ENCODE measurements around the gene EMC1.
"Not testable (repeated sequence)": the region's sequence is repeated elsewhere in the genome, so short reads cannot be mapped to it uniquely, and the experiment has no call there.

EMC1 gene

GRCh38 chr1:19251305-19252196 is at the start of gene EMC1, which contains the start of gene MRTO4:
TSS of gene EMC1 (minus strand) at chr1:19251524. CDS start at chr1:19251509, 15 bp downstream.
TSS of gene MRTO4 (plus strand) at chr1:19251805. CDS start at chr1:19251836, 31 bp downstream.
- peak; percentile 65 for DNase-seq (ENCODE audit: low spot score)

- DNase-seq (ENCODE audit: low spot score) = no peak
Observed at GRCh38 chr1:19300211-19300610, 48.9 kb upstream of the EMC1 start.

GRCh38 chr1:19294638-19295037 is 43.3 kb upstream of the EMC1 start:
- DNase-seq (ENCODE audit: low spot score) = no peak

GRCh38 chr1:19289244-19289643 is 37.9 kb upstream of the EMC1 start:
- no peak for DNase-seq (ENCODE audit: low spot score)

GRCh38 chr1:19288324-19289241 is 37.3 kb upstream of the EMC1 start, which contains the start of gene AKR7A3:
TSS of gene AKR7A3 (minus strand) at chr1:19288770. CDS start at chr1:19288709, 61 bp downstream.
- peak; percentile 19 for DNase-seq (ENCODE audit: low spot score)

DNA sequence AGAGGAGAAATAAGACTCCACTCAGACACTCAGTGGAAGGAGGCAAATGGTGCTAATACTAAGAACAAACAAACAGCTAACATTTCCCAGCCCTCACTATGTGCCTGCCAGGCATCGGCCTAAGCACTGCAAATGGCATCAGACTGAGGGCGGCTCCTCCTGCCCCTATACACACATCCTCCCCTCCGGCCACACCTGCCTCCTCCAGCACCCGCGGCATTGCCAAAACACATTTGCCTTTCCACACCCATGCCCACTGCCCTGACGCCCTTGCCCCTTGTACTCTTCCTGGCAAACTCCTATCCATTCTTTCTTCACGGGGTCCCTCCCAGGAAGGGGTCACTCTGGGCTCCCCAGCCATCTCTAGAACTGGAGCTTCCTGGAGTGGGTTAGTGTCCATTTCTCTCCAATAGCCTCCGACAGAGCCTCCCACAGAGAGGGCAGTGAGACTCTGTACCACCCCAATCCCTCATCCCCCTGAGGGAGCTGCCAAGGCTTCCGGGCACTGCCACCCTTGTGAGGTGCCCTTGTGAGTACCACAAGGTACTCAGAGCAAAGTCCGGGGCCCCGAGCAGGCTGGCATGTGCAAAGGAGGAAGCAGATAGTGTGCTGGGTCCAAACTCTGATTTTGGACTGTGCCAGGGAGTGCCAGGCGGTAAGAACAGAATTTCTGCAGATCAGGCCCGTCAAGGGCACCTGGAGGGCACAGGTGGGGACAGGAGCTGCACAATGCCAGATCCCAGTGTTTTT is 36.3 kb upstream of the EMC1 start:
- DNase-seq (ENCODE audit: low spot score) = no peak

DNA sequence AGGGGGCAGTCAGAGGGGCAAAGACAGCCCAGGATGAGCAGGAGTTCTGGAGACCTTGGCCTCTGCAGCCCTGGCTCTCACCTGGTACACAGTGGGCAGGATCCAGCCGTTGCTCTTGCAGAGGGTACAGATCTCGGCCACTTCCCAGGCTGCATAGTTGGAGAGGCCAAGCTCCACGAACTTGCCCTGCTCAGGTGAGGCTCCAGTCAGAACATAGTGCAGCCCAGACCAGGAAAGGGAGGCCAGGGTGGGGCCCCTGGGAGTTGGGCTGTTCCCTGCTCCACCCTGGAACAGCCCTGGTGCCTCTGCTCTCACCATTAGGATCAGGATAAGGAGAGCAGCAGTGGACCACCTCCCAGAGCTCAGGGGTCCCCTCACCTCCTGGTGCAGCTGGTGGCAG is 34.5 kb upstream of the EMC1 start:
- not testable (repeated sequence) for DNase-seq (ENCODE audit: low spot score)

DNA sequence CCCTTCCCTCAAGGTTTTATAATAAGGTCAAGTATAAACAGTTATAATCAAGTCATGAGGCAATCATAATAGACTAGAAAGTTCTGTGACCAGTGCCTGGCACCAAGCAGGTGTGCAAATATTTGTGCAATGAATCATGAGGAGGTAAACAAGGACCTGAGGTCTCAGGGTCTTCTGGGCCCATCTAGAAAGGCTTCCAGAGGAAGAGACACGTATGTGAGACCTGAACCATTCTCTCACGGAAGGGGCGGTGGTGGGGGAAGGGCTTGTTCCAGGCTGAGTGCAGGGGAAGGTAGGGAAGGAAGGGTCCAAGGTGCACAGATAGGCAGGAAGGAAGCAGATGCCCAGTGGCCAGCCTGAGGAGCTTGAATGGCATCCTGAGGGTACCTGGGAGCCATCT is 34.0 kb upstream of the EMC1 start:
- DNase-seq (ENCODE audit: low spot score) = not testable (repeated sequence)

DNA sequence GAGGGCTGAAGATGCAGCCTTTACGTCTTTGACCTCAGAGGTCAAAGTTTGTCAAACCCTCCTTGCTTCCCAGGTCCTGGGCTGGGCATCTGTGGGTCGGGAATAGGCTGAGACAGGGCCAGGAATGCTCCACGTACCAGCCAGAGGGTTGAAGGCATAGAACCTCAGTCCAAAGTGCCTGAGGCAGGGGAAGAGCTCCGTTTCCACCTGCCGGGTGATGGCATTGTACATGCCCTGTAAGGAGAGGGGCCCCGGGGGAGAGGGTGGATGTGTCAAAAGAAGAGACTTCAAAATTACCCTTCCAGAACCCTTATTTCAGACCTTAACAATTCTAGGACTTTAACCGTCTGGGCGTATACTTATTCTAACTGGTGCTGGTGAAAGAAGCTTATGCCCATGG is 33.6 kb upstream of the EMC1 start:
- no peak for DNase-seq (ENCODE audit: low spot score)

DNA sequence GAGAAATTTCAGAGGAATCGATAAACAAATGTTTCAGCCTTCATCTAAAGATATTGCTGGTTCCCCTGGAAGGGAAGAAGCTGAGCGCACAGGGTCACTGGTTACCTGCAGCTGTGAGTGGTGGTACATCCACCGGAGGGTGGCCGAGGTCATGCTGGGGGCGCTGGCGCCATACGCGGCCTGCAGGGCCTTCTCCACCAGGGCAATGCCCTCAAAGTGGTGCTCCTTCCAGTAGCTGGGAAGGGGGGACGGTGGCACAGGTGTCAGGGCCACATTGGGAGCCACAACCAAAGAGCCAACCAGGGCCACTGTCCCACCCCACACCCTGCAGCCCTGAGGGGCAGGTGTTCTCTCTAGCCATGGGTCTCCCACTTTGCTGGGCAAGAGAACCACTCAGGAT is 32.6 kb upstream of the EMC1 start:
- no peak for DNase-seq (ENCODE audit: low spot score)

- DNase-seq (ENCODE audit: low spot score) = no peak
Observed at GRCh38 chr1:19274636-19275035, 23.3 kb upstream of the EMC1 start.

- not testable (repeated sequence) for DNase-seq (ENCODE audit: low spot score)
Observed at GRCh38 chr1:19273844-19274531, 22.7 kb upstream of the EMC1 start.

DNA sequence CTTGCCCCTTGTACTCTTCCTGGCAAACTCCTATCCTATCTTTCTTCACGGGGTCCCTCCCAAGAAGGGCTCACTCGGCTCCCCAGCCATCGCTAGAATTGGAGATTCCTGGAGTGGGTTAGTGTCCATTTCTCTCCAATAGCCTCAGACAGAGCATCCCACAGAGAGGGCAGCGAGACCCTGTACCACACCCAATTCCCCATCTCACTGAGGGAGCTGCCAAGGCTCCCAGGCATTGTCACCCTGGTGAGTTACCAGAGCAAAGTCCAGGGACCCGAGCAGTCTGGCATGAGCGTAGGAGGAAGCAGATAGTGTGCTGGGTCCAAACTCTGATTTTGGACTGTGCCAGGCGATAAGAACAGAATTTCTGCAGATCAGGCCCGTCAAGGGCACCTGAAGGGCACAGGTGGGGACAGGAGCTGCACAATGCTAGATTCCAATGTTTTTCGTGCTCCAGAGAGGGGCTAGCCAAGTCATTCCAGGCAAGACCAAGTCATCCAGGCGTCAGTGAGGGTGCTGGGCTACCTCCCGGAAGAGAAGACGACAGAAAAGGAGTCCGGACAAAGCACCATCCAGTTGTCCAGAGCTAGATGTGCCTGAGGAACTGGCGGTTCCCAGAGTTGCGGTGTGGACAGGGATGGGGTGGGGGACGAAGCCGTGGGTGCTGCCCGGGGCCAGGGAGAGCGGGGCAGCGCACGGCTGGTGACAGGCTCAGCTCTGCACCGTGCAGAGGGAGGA is 22.0 kb upstream of the EMC1 start:
- DNase-seq (ENCODE audit: low spot score) = no peak

GRCh38 chr1:19272064-19272463 is 20.7 kb upstream of the EMC1 start:
- no peak for DNase-seq (ENCODE audit: low spot score)

DNA sequence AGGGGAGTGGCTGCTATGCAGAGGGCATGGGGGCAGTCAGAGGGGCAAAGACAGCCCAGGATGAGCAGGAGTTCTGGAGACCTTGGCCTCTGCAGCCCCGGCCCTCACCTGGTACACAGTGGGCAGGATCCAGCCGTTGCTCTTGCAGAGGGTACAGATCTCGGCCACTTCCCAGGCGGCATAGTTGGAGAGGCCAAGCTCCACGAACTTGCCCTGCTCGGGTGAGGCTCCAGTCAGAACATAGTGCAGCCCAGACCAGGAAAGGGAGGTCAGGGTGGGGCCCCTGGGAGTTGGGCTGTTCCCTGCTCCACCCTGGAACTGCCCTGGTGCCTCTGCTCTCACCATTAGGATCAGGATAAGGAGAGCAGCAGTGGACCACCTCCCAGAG is 19.0 kb upstream of the EMC1 start:
- DNase-seq (ENCODE audit: low spot score) = not testable (repeated sequence)

GRCh38 chr1:19269427-19270342 is 18.4 kb upstream of the EMC1 start:
- not testable (repeated sequence) for DNase-seq (ENCODE audit: low spot score)

GRCh38 chr1:19268445-19268844 is 17.1 kb upstream of the EMC1 start:
- no peak for DNase-seq (ENCODE audit: low spot score)

GRCh38 chr1:19262744-19263143 is 11.4 kb upstream of the EMC1 start:
- no peak for DNase-seq (ENCODE audit: low spot score)

GRCh38 chr1:19262047-19262446 is 10.7 kb upstream of the EMC1 start:
- no peak for DNase-seq (ENCODE audit: low spot score)
